ENCODE data around the gene ZNF283.

DNA sequence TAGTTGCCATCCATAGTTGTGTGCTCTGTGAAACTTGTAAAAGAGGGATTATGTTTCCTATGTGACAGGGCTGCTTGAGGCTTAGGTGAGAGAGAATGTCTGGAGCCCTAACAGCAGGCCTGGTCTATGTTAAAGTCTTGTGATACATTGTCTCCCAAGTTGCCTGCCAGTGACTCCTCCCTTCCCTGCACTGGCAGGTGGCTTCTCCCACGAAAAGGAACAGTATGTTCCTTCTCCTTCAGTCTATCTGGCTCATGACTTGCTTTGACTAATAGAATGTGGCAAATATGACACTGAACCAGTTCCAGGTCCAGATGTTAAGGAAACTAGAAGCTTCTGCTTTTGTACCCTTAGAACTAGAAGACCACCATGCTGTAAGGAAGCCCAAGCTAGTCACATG, 40.5 kb upstream of the ZNF283 start:
- TF ChIP-seq CTCF (IDR thresholded peaks at IDR 0.05) (no peak), EZH2 (IDR thresholded peaks at IDR 0.05) (no peak)

Data from neural progenitor cell (in vitro differentiated cells).